Hematopoietic multipotent progenitor cell treated with erythropoietin and hydrocortisone succinate and interleukin-3 and kit ligand, for 6 days (in vitro differentiated cells): ENCODE measurements around the gene CLEC9A.
"Not testable (repeated sequence)": the region's sequence is repeated elsewhere in the genome, so short reads cannot be mapped to it uniquely, and the experiment has no call there.

ENCODE experiments used
- DNase-seq: peaks from one replicate; pipeline ENCODE4 v3.0.0-alpha.2; 2015

Gene CLEC9A

GRCh38 chr12:10030446-10030845, at the start of gene CLEC9A:
Gene CLEC9A, plus strand, starts transcription at chr12:10030682. Its CDS starts 22,006 bp downstream, at chr12:10052688.
- DNase-seq = no peak

GRCh38 chr12:9991876-9992275, 38.6 kb upstream of the CLEC9A start:
- no peak for DNase-seq

GRCh38 chr12:9992296-9992695, 38.2 kb upstream of the CLEC9A start:
- DNase-seq = no peak

GRCh38 chr12:9999016-9999415, 31.5 kb upstream of the CLEC9A start, which contains the start of gene CLEC1B:
Gene CLEC1B, minus strand, starts transcription at chr12:9999121. Its CDS starts 21 bp downstream, at chr12:9999100.
- no peak for DNase-seq

- peak; percentile 58 for DNase-seq
Observed at GRCh38 chr12:10001171-10001776, 29.2 kb upstream of the CLEC9A start.

- DNase-seq = no peak
Observed at GRCh38 chr12:10012630-10013330, 17.7 kb upstream of the CLEC9A start.

GRCh38 chr12:10015450-10015849, 15.0 kb upstream of the CLEC9A start:
- DNase-seq = no peak

- DNase-seq = peak; percentile 24
Observed at GRCh38 chr12:10016881-10017280, 13.6 kb upstream of the CLEC9A start.

GRCh38 chr12:10018386-10018785, 12.1 kb upstream of the CLEC9A start:
- DNase-seq = peak; percentile 13

GRCh38 chr12:10021342-10021741, 9.1 kb upstream of the CLEC9A start:
- DNase-seq = no peak

- peak; percentile 33 for DNase-seq
Observed at GRCh38 chr12:10025236-10025635, 5.2 kb upstream of the CLEC9A start.

- DNase-seq = not testable (repeated sequence)
Observed at GRCh38 chr12:10026666-10027065, 3.8 kb upstream of the CLEC9A start.

GRCh38 chr12:10027311-10027710, 3.2 kb upstream of the CLEC9A start:
- peak; percentile 8 for DNase-seq

GRCh38 chr12:10027721-10028120, 2.8 kb upstream of the CLEC9A start:
- DNase-seq = peak; percentile 64

- peak; percentile 22 for DNase-seq
Observed at GRCh38 chr12:10031321-10031720, 839 bp downstream of the CLEC9A start.

- no peak for DNase-seq
Observed at GRCh38 chr12:10031771-10032175, 1.3 kb downstream of the CLEC9A start.

GRCh38 chr12:10033783-10034545, 3.5 kb downstream of the CLEC9A start:
- peak; percentile 67 for DNase-seq

GRCh38 chr12:10042167-10042566, 11.7 kb downstream of the CLEC9A start:
- DNase-seq = no peak

- no peak for DNase-seq
Observed at GRCh38 chr12:10048526-10048925, 18.0 kb downstream of the CLEC9A start.

GRCh38 chr12:10052193-10052913, 21.9 kb downstream of the CLEC9A start:
- DNase-seq = peak; percentile 32

GRCh38 chr12:10058387-10058786, 27.9 kb downstream of the CLEC9A start:
- no peak for DNase-seq

GRCh38 chr12:10065241-10065640, 34.8 kb downstream of the CLEC9A start:
- DNase-seq = no peak

- no peak for DNase-seq
Observed at GRCh38 chr12:10067264-10067663, 36.8 kb downstream of the CLEC9A start.
